ENCODE data around the gene UGT1A9. TPM values are rescaled to one million over a fixed set of nuclear protein-coding genes. Genes with fewer than 3 reads are reported as not detected.
"Not testable (repeated sequence)": the region's sequence is repeated elsewhere in the genome, so short reads cannot be mapped to it uniquely, and the experiment has no call there.

UGT1A9 gene
- total RNA-seq, 3 donors from 2014 or later = not detected

DNA sequence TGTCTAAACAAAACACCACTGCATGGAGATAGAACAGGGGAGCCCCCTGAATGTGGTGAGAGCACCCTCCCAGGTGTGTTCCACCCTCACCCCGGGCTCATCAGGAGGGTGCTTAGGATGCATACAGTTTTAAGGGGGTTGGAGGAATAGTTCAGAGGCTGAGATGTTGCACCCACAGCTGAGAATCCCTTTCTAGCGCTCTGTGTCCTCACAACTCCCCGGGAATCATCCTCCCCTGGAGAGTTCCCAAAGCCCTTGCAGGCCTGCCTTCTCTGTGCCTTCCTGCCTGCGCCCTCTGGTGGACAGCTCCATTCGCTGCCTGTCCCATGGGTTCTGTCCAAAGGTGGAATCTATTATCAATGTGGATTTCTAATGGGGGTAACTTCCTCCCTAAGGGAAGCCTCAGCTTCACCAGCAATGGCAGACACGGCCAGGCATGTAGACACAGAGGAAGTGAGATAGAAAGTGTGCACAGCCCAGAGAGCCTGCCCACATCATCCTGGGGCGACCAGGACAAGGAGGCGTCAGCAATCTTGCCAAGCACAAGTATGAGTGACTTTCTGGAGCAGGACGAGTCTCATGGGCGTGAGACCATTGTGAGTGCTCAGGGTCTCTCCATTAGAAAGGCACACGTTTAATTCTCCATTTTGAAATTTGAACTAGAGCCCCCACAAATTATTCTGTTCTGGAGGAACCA lies 39.8 kb downstream of the UGT1A9 start:
- Mint-ChIP-seq H3K9me3 (no peaks in the 10 kb centered on the region), H3K4me3 (no peak overlapping the region), H3K36me3 (ENCODE audit: insufficient read depth) (no peaks in the 10 kb centered on the region), H3K4me1 (ENCODE audit: low read depth) (no peaks in the 10 kb centered on the region), H3K27me3 (ENCODE audit: low read depth) (peaks cover 19% of the 10 kb centered on the region)
- DNase-seq (peak; percentile 56), ATAC-seq (peak in 1 of 2 donors; percentile 76)

DNA sequence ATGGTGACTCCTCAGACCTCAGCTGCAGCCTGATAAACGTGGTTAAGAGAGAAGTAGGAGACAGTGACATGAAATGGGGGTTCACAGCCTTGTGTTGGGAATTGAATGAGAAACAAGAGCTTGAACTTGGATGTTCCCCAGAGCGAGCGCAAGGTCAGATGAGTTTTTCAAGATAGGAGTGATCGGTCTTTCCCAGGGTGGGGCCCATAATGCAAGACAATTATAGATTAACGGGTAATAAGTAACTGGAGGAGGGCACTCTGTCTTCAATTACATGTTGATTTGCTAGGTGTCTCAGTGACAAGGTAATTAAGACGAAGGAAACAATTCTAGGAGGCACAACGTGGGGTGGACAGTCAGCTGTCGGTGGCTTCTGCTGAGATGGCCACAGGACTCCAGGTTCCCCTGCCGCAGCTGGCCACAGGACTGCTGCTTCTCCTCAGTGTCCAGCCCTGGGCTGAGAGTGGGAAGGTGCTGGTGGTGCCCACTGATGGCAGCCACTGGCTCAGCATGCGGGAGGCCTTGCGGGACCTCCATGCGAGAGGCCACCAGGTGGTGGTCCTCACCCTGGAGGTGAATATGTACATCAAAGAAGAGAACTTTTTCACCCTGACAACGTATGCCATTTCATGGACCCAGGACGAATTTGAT lies 41.0 kb downstream of the UGT1A9 start, which contains the start of gene UGT1A5:
Gene UGT1A5, plus strand, starts transcription at position 297 of the 651 bp plus-strand sequence. Its CDS starts 85 bp downstream, at position 382.
- DNase-seq (no peak), ATAC-seq (no peak)
- no peaks in the 10 kb centered on the region for H3K4me1 Mint-ChIP-seq (ENCODE audit: low read depth)
- no peak within 1 kb of the TSS for H3K4me3 Mint-ChIP-seq
- H3K9me3 Mint-ChIP-seq = no peaks in the 10 kb centered on the region
- peaks cover 21% of the 10 kb centered on the region for H3K27me3 Mint-ChIP-seq (ENCODE audit: low read depth)
- no peaks in the 10 kb centered on the region for H3K36me3 Mint-ChIP-seq (ENCODE audit: insufficient read depth)

DNA sequence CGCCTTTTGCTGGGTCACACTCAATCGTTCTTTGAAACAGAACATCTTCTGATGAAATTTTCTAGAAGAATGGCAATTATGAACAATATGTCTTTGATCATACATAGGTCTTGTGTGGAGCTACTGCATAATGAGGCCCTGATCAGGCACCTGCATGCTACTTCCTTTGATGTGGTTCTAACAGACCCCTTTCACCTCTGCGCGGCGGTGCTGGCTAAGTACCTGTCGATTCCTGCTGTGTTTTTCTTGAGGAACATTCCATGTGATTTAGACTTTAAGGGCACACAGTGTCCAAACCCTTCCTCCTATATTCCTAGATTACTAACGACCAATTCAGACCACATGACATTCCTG lies 41.5 kb downstream of the UGT1A9 start:
- Mint-ChIP-seq H3K4me3 (no peak overlapping the region), H3K4me1 (ENCODE audit: low read depth) (no peaks in the 10 kb centered on the region), H3K36me3 (ENCODE audit: insufficient read depth) (no peaks in the 10 kb centered on the region), H3K27me3 (ENCODE audit: low read depth) (peaks cover 24% of the 10 kb centered on the region), H3K9me3 (no peaks in the 10 kb centered on the region)
- ATAC-seq (no peak), DNase-seq (no peak)

DNA sequence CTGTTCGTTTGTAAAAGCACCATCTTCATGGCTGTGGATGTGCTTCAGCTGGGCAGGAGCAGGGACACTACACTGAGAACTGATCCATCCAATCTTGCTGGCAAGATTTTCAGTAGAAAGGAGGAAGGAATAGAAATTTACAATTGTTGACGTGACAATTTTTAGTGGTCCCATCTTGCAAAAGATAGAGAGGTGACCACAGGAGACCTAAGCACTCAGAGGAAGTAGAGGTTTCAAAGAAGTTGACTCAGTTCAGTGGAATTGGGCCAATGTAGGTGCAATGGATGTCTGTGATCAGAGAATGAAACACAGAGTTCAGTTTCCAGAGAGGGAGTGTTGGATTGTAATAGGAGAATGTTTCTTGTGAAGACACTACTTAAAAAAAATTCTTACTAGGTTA lies 42.4 kb downstream of the UGT1A9 start:
- peaks cover 30% of the 10 kb centered on the region for H3K27me3 Mint-ChIP-seq (ENCODE audit: low read depth)
- H3K9me3 Mint-ChIP-seq = no peaks in the 10 kb centered on the region
- H3K36me3 Mint-ChIP-seq (ENCODE audit: insufficient read depth) = no peaks in the 10 kb centered on the region
- DNase-seq (no peak), ATAC-seq (no peak)
- H3K4me1 Mint-ChIP-seq (ENCODE audit: low read depth) = no peaks in the 10 kb centered on the region
- no peak overlapping the region for H3K4me3 Mint-ChIP-seq

DNA sequence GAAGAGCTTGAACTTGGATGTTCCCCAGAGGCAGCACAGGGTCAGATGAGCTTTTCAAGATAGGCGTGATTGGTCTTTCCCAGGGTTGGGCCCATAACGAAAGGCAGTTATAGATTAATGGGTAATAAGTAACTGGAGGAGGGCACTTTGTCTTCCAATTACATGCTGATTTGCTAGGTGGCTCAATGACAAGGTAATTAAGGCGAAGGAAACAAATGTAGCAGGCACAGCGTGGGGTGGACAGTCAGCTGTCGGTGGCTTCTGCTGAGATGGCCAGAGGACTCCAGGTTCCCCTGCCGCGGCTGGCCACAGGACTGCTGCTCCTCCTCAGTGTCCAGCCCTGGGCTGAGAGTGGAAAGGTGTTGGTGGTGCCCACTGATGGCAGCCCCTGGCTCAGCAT lies 46.9 kb downstream of the UGT1A9 start, which contains the start of gene UGT1A4:
Gene UGT1A4, plus strand, starts transcription at position 185 of the 400 bp plus-strand sequence. Its CDS starts 85 bp downstream, at position 270.
- Mint-ChIP-seq H3K9me3 (no peaks in the 10 kb centered on the region), H3K4me3 (no peak within 1 kb of the TSS), H3K27me3 (ENCODE audit: low read depth) (peaks cover 34% of the 10 kb centered on the region), H3K36me3 (ENCODE audit: insufficient read depth) (no peaks in the 10 kb centered on the region), H3K4me1 (ENCODE audit: low read depth) (no peaks in the 10 kb centered on the region)
- ATAC-seq (no peak), DNase-seq (no peak)

DNA sequence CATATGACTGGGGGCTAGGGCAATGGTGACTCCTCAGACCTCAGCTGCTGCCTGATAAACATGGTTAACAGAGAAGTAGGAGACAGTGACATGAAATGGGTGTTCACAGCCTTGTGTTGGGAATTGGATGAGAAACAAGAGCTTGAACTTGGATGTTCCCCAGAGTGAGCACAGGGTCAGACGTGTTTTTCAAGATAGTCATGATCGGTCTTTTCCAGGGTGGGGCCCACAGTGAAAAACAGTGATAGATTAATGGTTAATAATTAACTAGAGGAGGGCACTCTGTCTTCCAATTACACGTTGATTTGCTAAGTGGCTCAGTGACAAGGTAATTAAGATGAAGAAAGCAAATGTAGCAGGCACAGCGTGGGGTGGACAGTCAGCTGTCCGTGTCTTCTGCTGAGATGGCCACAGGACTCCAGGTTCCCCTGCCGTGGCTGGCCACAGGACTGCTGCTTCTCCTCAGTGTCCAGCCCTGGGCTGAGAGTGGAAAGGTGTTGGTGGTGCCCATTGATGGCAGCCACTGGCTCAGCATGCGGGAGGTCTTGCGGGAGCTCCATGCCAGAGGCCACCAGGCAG lies 57.1 kb downstream of the UGT1A9 start, which contains the start of gene UGT1A3:
Gene UGT1A3, plus strand, starts transcription at position 320 of the 579 bp plus-strand sequence. Its CDS starts 85 bp downstream, at position 405.
- ATAC-seq = no peak
- H3K4me3 Mint-ChIP-seq = no peak within 1 kb of the TSS
- H3K9me3 Mint-ChIP-seq = no peaks in the 10 kb centered on the region
- no peaks in the 10 kb centered on the region for H3K36me3 Mint-ChIP-seq (ENCODE audit: insufficient read depth)
- DNase-seq = no peak
- peaks cover 10% of the 10 kb centered on the region for H3K27me3 Mint-ChIP-seq (ENCODE audit: low read depth)
- no peaks in the 10 kb centered on the region for H3K4me1 Mint-ChIP-seq (ENCODE audit: low read depth)

DNA sequence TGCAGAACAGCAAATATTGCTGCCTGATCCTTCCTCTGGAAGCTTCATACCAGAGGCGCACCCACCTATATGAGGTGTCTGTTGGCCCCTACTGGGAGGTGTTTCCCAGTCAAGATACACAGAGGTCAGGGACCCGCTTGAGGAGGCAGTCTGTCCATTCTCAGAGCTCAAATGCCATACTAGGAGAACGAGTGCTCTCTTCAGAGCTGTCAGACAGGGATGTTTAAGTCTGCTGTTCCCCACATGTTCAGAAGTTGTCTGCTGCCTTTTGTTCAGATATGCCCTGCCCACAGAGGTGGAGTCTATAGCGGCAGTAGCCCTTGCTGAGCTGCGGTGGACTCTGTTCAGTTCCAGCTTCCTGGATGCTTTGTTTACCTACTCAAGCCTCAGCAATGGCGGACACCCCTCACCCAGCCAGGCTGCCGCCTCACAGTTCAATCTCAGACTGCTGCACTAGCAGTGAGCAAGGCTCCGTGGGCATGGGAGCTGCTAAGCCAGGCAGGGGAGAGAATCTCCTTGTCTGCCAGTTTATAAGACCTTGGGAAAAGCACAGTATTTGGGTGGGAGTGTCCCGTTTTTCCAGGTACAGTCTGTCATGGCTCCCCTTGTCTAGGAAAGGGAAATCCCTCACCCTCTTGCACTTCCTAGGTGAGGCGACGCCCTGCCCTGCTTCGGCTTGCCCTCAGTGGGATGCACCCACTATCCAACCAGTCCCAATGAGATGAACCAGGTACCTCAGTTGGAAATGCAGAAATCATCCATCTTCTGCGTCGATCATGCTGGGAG lies 65.4 kb downstream of the UGT1A9 start:
- not testable (repeated sequence) for H3K36me3 Mint-ChIP-seq (ENCODE audit: insufficient read depth); H3K4me1 Mint-ChIP-seq (ENCODE audit: low read depth); ATAC-seq; DNase-seq; H3K4me3 Mint-ChIP-seq; H3K9me3 Mint-ChIP-seq
- peaks cover 38% of the 10 kb centered on the region for H3K27me3 Mint-ChIP-seq (ENCODE audit: low read depth)

DNA sequence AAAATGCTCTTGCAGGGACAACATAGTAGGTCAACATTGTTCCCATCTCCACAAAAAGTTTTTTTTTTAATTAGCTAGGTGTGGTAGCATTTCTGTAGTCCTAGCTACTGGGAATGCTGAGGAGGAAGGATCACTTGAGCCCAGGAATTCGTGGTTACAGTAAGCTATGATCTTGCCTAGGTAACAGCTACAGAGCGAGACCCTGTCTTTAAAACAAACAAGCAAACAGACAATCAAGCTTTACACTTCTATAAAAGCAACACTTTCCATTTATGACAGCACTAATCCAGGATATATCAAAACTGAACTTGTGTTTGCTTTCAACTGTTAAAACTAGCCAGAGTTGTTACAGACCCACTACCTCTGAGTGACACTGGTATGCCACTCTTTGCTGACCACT lies 69.2 kb downstream of the UGT1A9 start:
- no peaks in the 10 kb centered on the region for H3K9me3 Mint-ChIP-seq
- no peaks in the 10 kb centered on the region for H3K36me3 Mint-ChIP-seq (ENCODE audit: insufficient read depth)
- DNase-seq = no peak
- H3K4me1 Mint-ChIP-seq (ENCODE audit: low read depth) = no peaks in the 10 kb centered on the region
- H3K4me3 Mint-ChIP-seq = no peak overlapping the region
- H3K27me3 Mint-ChIP-seq (ENCODE audit: low read depth) = peaks cover 30% of the 10 kb centered on the region
- ATAC-seq = no peak

DNA sequence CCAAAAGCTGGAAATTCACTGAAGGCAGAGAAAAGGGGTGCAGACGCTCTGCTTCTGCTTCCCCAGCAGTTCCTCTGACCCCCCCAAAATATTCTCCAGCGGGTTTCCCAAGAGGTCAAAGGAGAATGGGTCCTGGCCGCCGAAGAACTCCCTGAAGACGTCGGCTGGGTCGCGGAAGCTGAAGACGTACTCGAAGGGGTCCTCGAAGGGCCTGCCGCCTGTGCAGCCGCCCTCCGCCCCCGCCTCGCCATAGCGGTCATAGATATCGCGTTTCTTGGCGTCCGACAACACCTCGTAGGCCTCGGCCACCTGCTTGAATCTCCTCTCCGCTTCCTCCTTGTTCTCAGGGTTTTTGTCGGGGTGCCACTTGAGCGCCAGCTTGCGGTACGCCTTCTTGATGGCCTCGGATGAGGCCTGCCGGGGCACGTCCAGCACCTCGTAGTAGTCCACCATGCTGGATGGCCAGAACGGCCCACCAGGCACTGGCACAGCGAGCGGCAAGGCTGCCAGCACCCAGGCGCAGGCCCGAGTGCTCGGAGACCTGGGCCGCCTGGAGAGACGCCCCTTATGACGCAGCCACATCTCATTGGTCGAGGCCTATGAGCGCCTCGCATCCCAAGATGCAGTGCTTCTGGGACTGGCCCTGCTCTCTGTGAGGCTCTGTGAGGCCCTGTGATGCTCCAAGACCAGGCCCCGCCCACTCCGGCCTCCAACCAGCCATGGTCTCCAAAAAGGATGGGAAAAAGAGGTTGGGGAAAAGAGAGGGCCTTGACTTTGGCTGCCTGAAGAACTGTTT lies 72.0 kb downstream of the UGT1A9 start:
- H3K4me1 Mint-ChIP-seq (ENCODE audit: low read depth) = no peaks in the 10 kb centered on the region

DNA sequence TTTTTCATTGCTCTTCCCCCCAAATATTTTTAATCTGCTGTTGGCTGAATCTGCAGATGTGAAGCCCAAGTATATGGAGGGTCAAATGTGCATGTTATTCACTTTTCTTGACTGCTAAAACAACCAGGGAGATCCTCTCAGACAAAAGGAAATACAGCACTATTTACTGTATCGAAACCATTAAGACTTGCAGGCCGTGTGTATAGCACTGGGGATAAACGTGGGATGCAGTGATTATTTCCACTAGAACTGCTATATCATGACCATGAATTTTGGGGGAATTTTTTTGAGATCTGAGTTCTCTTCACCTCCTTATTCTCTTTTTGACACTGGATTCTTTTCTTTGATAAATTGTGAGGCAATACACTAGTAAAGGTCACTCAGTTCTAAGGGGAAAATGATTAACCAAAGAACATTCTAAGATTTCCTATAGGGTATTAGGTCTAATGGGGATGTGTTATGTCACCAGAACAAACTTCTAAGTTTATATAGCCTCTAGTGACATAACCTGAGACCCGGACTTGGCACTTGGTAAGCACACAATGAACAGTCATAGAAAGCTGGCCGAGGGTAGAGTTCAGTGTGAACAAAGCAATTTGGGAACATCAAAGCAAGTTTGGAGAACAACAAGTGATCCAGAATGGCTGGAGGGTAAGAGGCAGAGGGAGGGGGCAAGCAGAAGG lies 73.5 kb downstream of the UGT1A9 start:
- Mint-ChIP-seq H3K4me1 (ENCODE audit: low read depth) (no peaks in the 10 kb centered on the region), H3K36me3 (ENCODE audit: insufficient read depth) (no peaks in the 10 kb centered on the region), H3K9me3 (peaks cover 6% of the 10 kb centered on the region), H3K4me3 (no peak overlapping the region), H3K27me3 (ENCODE audit: low read depth) (peaks cover 26% of the 10 kb centered on the region)
- no peak for ATAC-seq
- DNase-seq = no peak

More for the DNA sequence above, 72.0 kb downstream of the UGT1A9 start:
- Mint-ChIP-seq H3K9me3 (no peaks in the 10 kb centered on the region), H3K4me3 (no peak overlapping the region), H3K36me3 (ENCODE audit: insufficient read depth) (no peaks in the 10 kb centered on the region), H3K27me3 (ENCODE audit: low read depth) (peaks cover 26% of the 10 kb centered on the region)
- ATAC-seq (no peak), DNase-seq (no peak)

DNA sequence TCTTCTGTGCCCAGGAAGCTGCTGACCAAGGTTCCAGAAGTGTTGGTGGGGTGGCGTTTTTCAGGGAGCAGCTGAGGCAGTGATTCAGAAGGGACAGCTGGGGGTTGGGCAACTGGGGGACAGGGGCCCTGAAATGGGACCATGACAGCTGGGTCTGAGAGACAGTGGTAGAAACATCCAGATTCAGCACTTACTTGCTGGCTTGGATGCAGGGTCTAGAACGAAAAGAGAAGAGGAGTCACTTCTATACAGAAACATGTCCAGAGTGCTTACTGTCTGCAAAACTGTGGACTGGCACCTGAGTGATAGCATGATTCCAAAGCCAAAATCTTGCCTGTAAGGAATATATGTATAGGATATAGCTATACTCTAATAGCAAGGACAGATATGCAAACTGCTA lies 74.1 kb downstream of the UGT1A9 start:
- H3K4me3 Mint-ChIP-seq = not testable (repeated sequence)

DNA sequence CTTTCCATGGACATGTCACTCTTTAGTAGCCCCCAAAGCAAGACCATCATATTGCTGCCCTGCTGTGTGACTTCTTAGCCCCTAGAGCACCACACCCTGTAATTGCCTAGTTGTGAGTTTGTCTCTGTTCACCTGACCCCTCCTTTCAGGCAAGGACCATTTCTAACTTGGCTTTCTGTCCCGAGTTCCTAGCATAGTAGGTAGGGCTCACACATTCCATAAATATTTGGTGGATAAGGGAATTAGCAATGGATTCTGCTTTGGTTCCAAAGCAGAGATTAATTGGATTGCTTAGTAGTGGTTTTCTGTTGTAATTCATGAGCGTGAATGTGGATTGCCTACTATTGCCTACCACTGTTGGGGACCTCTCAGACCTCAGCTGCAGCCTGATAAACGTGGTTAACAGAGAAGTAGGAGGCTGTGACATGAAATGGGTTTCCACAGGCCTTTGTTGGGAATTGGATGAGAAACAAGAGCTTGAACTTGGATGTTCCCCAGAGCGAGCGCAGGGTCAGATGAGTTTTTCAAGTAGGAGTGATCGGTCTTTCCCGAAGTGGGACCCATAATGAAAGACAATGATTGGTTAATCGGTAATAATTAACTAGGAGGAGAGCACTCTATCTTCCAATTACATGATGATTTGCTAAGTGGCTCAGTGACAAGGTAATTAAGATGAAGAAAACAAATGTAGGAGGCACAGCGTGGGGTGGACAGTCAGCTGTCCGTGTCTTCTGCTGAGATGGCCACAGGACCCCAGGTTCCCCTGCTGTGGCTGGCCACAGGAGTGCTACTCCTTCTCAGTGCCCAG lies 75.0 kb downstream of the UGT1A9 start:
- Mint-ChIP-seq H3K4me1 (ENCODE audit: low read depth) (no peaks in the 10 kb centered on the region), H3K36me3 (ENCODE audit: insufficient read depth) (no peaks in the 10 kb centered on the region), H3K27me3 (ENCODE audit: low read depth) (peaks cover 17% of the 10 kb centered on the region), H3K9me3 (peaks cover 13% of the 10 kb centered on the region), H3K4me3 (no peak overlapping the region)
- DNase-seq (no peak), ATAC-seq (no peak)

More for the DNA sequence above, 74.1 kb downstream of the UGT1A9 start:
- not testable (repeated sequence) for H3K4me1 Mint-ChIP-seq (ENCODE audit: low read depth); ATAC-seq; H3K36me3 Mint-ChIP-seq (ENCODE audit: insufficient read depth); H3K9me3 Mint-ChIP-seq; DNase-seq
- H3K27me3 Mint-ChIP-seq (ENCODE audit: low read depth) = peaks cover 23% of the 10 kb centered on the region

DNA sequence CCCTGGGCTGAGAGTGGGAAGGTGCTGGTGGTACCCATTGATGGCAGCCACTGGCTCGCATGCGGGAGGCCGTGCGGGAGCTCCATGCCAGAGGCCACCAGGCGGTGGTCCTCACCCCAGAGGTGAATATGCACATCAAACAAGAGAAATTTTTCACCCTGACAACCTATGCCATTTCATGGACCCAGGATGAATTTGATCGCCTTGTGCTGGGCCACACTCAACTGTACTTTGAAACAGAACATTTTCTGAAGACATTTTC lies 75.5 kb downstream of the UGT1A9 start:
- Mint-ChIP-seq H3K4me3 (no peak overlapping the region), H3K4me1 (ENCODE audit: low read depth) (no peaks in the 10 kb centered on the region), H3K36me3 (ENCODE audit: insufficient read depth) (no peaks in the 10 kb centered on the region), H3K27me3 (ENCODE audit: low read depth) (peaks cover 19% of the 10 kb centered on the region), H3K9me3 (peaks cover 16% of the 10 kb centered on the region)
- DNase-seq (no peak), ATAC-seq (no peak)

Data from activated T-cell treated with anti-CD3 and anti-CD28 coated beads, Interleukin-2, amount 50 U/mL, for 4 hours (primary cell).